Skeletal muscle tissue (tissue), 4 donors: ENCODE results near the gene KLK1. TPM values are rescaled to one million over a fixed set of nuclear protein-coding genes. Genes with fewer than 3 reads are reported as not detected.
"Not testable (repeated sequence)": the region's sequence is repeated elsewhere in the genome, so short reads cannot be mapped to it uniquely, and the experiment has no call there.

Experiments used
- H3K27ac ChIP-seq: one replicate; pipeline ENCODE4 v1.7.0; 2013; ENCODE audit warnings: mild to moderate bottlenecking, low read depth, low read length, inconsistent platforms
- H3K27me3 ChIP-seq, 3 donors: one replicate each; pipeline ENCODE4 v1.7.0; 2013; ENCODE audit warnings: low read length in 3 of 3; ENCODE audit not compliant: control insufficient read depth in 3 of 3, insufficient read depth in 3 of 3
- H3K36me3 ChIP-seq, 3 donors: one replicate each; pipeline ENCODE4 v1.7.0; 2013; ENCODE audit warnings: low read length in 3 of 3; ENCODE audit not compliant: control insufficient read depth in 3 of 3, insufficient read depth in 3 of 3
- H3K4me1 ChIP-seq, 3 donors: one replicate each; pipeline ENCODE4 v1.7.0; 2013; ENCODE audit warnings: low read length in 3 of 3, mild to moderate bottlenecking in 3 of 3; ENCODE audit not compliant: control insufficient read depth in 3 of 3, insufficient read depth in 3 of 3
- H3K4me3 ChIP-seq, 3 donors: one replicate each; pipeline ENCODE4 v1.7.0; 2013; ENCODE audit warnings: low read length in 3 of 3
- H3K9ac ChIP-seq, 3 donors: one replicate each; pipeline ENCODE4 v1.7.0; 2013; ENCODE audit warnings: low read length in 3 of 3, mild to moderate bottlenecking in 3 of 3, moderate library complexity in 2 of 3, low read depth in 1 of 3
- H3K9me3 ChIP-seq, 3 donors: one replicate each; pipeline ENCODE4 v1.7.0; 2013; ENCODE audit warnings: low read length in 3 of 3; ENCODE audit not compliant: control insufficient read depth in 3 of 3
- total RNA-seq: library from RNA; depleted of rRNA; stranded (reverse); fragments of >200 nt; gene quantifications from one replicate; pipeline ENCODE4 v1.2.3, GENCODE V29; 2014
- donor health status: Osteomylitis.

KLK1 gene
- total RNA-seq, 1 donor from 2014 or later, result not detected

GRCh38 chr19:50818859-50819472, 4.6 kb downstream of the KLK1 start:
- H3K4me3 ChIP-seq, result no peak overlapping the region
- no peak overlapping the region for H3K27ac ChIP-seq
- H3K36me3 ChIP-seq, result no peaks in the 10 kb centered on the region
- no peaks in the 10 kb centered on the region for H3K9me3 ChIP-seq
- H3K27me3 ChIP-seq, result peaks cover 62 to 71% (median 65%) of the 10 kb centered on the region in 3 donors
- no peak overlapping the region for H3K9ac ChIP-seq
- H3K4me1 ChIP-seq, result peaks cover 0 to 5% (median 4%) of the 10 kb centered on the region in 3 donors

GRCh38 chr19:50817941-50818858, 5.4 kb downstream of the KLK1 start:
- Histone ChIP-seq H3K4me3 (peak overlapping the region in 1 of 3 donors; percentile 6), H3K27me3 (peaks cover 62 to 64% (median 63%) of the 10 kb centered on the region in 3 donors), H3K4me1 (peaks cover 0 to 5% (median 4%) of the 10 kb centered on the region in 3 donors), H3K9ac (no peak overlapping the region), H3K36me3 (no peaks in the 10 kb centered on the region), H3K27ac (no peak overlapping the region), H3K9me3 (no peaks in the 10 kb centered on the region)

- no peaks in the 10 kb centered on the region for H3K36me3 ChIP-seq
- H3K9me3 ChIP-seq, result no peaks in the 10 kb centered on the region
- H3K27me3 ChIP-seq, result peaks cover 37 to 44% (median 40%) of the 10 kb centered on the region in 3 donors
- H3K4me1 ChIP-seq, result peaks cover 0 to 5% (median 4%) of the 10 kb centered on the region in 3 donors
- no peak overlapping the region for H3K27ac ChIP-seq
- no peak overlapping the region for H3K9ac ChIP-seq
- H3K4me3 ChIP-seq, result no peak overlapping the region
Observed at GRCh38 chr19:50815439-50815838, 8.1 kb downstream of the KLK1 start.

GRCh38 chr19:50814883-50815282, 8.7 kb downstream of the KLK1 start:
- Histone ChIP-seq H3K4me1 (peaks cover 0 to 5% (median 4%) of the 10 kb centered on the region in 3 donors), H3K27me3 (peaks cover 32 to 40% (median 36%) of the 10 kb centered on the region in 3 donors), H3K27ac (no peak overlapping the region), H3K4me3 (no peak overlapping the region), H3K9me3 (no peaks in the 10 kb centered on the region), H3K9ac (no peak overlapping the region), H3K36me3 (no peaks in the 10 kb centered on the region)

- Histone ChIP-seq H3K27ac (no peak overlapping the region), H3K27me3 (peaks cover 10 to 16% (median 12%) of the 10 kb centered on the region in 3 donors)
Observed at GRCh38 chr19:50812474-50812873, 11.1 kb downstream of the KLK1 start.

GRCh38 chr19:50811622-50812238, 11.9 kb downstream of the KLK1 start:
- not testable (repeated sequence) for H3K27ac ChIP-seq, H3K27me3 ChIP-seq, H3K4me3 ChIP-seq, H3K36me3 ChIP-seq, H3K4me1 ChIP-seq, H3K9me3 ChIP-seq, H3K9ac ChIP-seq

More at GRCh38 chr19:50812474-50812873, 11.1 kb downstream of the KLK1 start:
- no peak overlapping the region for H3K9ac ChIP-seq
- no peaks in the 10 kb centered on the region for H3K36me3 ChIP-seq
- no peaks in the 10 kb centered on the region for H3K4me1 ChIP-seq
- H3K9me3 ChIP-seq, result no peaks in the 10 kb centered on the region
- no peak overlapping the region for H3K4me3 ChIP-seq

- H3K9ac ChIP-seq, result no peak overlapping the region
- H3K4me3 ChIP-seq, result no peak overlapping the region
- H3K27me3 ChIP-seq, result peaks cover 0 to 3% (median 0%) of the 10 kb centered on the region in 3 donors
- peaks cover under 1 to 13% (median 2%) of the 10 kb centered on the region in 3 donors for H3K4me1 ChIP-seq
- no peak overlapping the region for H3K27ac ChIP-seq
- no peaks in the 10 kb centered on the region for H3K36me3 ChIP-seq
- no peaks in the 10 kb centered on the region for H3K9me3 ChIP-seq
Observed at GRCh38 chr19:50808856-50809255, 14.7 kb downstream of the KLK1 start.

- H3K4me1 ChIP-seq, result peaks cover 14 to 32% (median 14%) of the 10 kb centered on the region in 3 donors
- no peaks in the 10 kb centered on the region for H3K9me3 ChIP-seq
- peaks cover 7 to 12% (median 10%) of the 10 kb centered on the region in 3 donors for H3K36me3 ChIP-seq
- peak overlapping the region; percentile 94 to 100 (median 100) for H3K9ac ChIP-seq
- no peaks in the 10 kb centered on the region for H3K27me3 ChIP-seq
- H3K4me3 ChIP-seq, result peak overlapping the region; percentile 85 to 94 (median 93)
- H3K27ac ChIP-seq, result peak overlapping the region; percentile 93
Observed at GRCh38 chr19:50804420-50805272, 18.9 kb downstream of the KLK1 start.
